Measurements from ENCODE around the gene FAM193B. TPM values are rescaled to one million over a fixed set of nuclear protein-coding genes. Genes with fewer than 3 reads are reported as not detected.

The FAM193B gene
- total and polyA plus RNA-seq, 4 donors: 49.0 to 139 (median 81.4) TPM

DNA sequence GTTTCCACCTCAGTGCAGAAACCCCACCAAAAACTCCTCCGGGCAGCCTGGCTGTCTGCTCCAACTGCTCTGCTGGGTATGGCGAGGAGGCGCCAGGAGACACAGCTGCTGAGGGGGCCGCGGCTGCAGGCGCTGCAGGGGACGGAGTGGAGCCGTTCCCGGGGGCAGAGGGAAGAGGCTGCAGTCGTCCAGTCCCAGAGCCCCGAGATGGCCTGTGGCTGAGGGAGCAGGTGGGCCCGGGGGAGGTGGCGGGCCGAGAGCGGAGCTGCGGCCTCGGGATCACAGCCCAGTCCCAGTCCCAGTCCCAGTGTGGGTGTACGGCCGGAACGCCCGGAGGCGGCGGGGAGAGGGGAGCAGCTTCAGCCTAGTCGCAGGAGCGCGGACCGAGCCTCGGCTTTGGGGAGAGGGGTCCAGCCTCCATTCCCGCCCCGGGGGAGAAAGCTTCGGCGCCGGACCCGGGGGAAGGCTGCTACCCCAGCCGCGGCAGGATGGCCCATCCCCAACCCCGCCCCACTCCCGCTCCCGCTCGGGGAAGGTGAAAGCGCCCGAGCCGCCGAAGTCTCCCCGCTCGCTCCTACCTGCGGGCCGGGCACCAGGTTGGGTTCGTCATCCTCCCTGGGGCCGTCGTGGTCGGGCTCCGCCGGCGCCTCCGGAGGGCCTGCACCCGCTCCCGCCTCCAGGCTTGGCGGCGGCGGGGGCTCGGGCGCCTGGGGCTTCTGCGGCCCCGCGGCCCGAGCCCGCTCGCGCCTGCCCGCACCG is 513 bp downstream of the FAM193B start:
- Histone ChIP-seq H3K36me3 (ENCODE audit: control insufficient read depth in 4 of 4, insufficient read depth in 4 of 4, low read length in 4 of 4) (peaks cover 0 to 22% (median 11%) of the 10 kb centered on the region in 4 donors), H3K27ac (ENCODE audit: low read depth in 1 of 2, low read length in 1 of 2) (peak overlapping the region; percentile 77 to 84), H3K27me3 (ENCODE audit: control insufficient read depth in 3 of 3, insufficient read depth in 3 of 3, low read length in 2 of 3) (no peaks in the 10 kb centered on the region), H3K4me3 (peak overlapping the region; percentile 94), H3K9ac (ENCODE audit: insufficient read depth in 1 of 2, low read length in 2 of 2) (peak overlapping the region; percentile 61 to 68), H3K9me3 (ENCODE audit: control insufficient read depth in 4 of 4, insufficient read depth in 3 of 4, low read length in 3 of 4) (no peaks in the 10 kb centered on the region), H3K4me1 (ENCODE audit: control insufficient read depth in 5 of 5, insufficient read depth in 5 of 5, low read length in 5 of 5) (peaks cover 5 to 19% (median 7%) of the 10 kb centered on the region in 5 donors)
- ATAC-seq (ENCODE audit: insufficient read depth, low FRiP score) (peak; percentile 24), DNase-seq (peak; percentile 38 to 46 (median 45))
- WGBS, 2 donors: 1% methylated on average over 34 to 72 of the region's 72 CpGs
- TF ChIP-seq, protein P1, sequence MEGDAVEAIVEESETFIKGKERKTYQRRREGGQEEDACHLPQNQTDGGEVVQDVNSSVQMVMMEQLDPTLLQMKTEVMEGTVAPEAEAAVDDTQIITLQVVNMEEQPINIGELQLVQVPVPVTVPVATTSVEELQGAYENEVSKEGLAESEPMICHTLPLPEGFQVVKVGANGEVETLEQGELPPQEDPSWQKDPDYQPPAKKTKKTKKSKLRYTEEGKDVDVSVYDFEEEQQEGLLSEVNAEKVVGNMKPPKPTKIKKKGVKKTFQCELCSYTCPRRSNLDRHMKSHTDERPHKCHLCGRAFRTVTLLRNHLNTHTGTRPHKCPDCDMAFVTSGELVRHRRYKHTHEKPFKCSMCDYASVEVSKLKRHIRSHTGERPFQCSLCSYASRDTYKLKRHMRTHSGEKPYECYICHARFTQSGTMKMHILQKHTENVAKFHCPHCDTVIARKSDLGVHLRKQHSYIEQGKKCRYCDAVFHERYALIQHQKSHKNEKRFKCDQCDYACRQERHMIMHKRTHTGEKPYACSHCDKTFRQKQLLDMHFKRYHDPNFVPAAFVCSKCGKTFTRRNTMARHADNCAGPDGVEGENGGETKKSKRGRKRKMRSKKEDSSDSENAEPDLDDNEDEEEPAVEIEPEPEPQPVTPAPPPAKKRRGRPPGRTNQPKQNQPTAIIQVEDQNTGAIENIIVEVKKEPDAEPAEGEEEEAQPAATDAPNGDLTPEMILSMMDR (IDR thresholded peaks at IDR 0.05; ENCODE audit: control extremely low read depth, extremely low read depth): no peak

DNA sequence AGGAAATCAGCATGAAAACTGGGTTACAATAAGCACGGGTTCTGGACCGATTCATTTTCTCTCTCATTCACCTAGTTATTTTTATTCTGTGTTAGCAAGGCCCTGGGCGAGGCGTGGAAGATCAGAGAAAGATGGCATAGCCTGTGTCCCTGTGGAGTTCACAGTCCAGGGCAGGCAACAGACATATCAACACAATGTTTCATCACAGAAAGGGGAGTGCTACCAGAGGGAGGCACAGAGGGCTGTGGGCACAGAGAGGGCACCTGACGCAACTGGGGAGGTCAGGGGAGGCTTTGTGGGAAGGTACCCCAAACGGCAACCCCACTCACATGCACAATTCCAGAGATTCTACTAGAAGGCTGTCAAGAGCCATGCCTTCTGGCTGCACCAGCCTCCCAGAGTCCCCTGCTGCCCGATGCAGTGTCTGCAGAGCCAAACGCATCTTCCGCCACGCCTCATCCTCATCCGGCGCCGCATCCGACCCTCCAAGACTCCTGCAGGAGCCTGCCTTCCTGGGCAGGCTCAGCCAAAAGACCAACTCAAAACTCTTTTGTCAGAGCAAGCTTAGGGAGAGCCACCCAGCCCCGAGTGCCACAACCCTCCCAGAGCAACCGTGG is 1.4 kb downstream of the FAM193B start:
- TF ChIP-seq, protein P1 (IDR thresholded peaks at IDR 0.05; ENCODE audit: control extremely low read depth, extremely low read depth): no peak
- peak overlapping the region; percentile 94 for H3K4me3 ChIP-seq
- DNase-seq (no peak), ATAC-seq (ENCODE audit: insufficient read depth, low FRiP score) (no peak)
- peak overlapping the region in 1 of 2 donors; percentile 72 for H3K27ac ChIP-seq (ENCODE audit: low read depth in 1 of 2, low read length in 1 of 2)
- H3K36me3 ChIP-seq (ENCODE audit: control insufficient read depth in 4 of 4, insufficient read depth in 4 of 4, low read length in 4 of 4): peaks cover 0 to 22% (median 11%) of the 10 kb centered on the region in 4 donors
- no peaks in the 10 kb centered on the region for H3K9me3 ChIP-seq (ENCODE audit: control insufficient read depth in 4 of 4, insufficient read depth in 3 of 4, low read length in 3 of 4)
- no peaks in the 10 kb centered on the region for H3K27me3 ChIP-seq (ENCODE audit: control insufficient read depth in 3 of 3, insufficient read depth in 3 of 3, low read length in 2 of 3)
- H3K4me1 ChIP-seq (ENCODE audit: control insufficient read depth in 5 of 5, insufficient read depth in 5 of 5, low read length in 5 of 5): peaks cover 6 to 19% (median 9%) of the 10 kb centered on the region in 5 donors
- WGBS, 2 donors: 53 to 68% methylated on average over 16 of the region's 16 CpGs
- peak overlapping the region; percentile 61 to 68 for H3K9ac ChIP-seq (ENCODE audit: insufficient read depth in 1 of 2, low read length in 2 of 2)

DNA sequence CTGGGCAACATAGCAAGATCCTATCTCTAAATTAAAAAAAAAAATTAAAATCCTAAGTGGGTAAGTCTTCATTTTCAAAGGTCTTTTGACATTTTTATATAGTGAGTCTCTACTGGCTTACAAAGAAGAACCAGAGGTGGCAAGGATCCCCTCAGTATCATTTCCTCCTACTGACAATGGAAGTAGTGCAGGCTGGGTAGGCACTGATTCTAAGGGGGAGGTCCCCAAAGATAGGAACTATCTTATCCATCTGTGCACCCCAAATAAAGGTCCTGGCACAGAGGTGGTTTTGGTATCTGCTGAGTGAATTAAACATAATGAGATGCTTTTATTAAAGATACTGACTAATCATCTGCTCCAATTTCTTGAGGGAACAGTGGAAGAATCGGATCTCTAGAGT is 4.2 kb downstream of the FAM193B start:
- DNase-seq (no peak), ATAC-seq (ENCODE audit: insufficient read depth, low FRiP score) (no peak)
- Histone ChIP-seq H3K9me3 (ENCODE audit: control insufficient read depth in 4 of 4, insufficient read depth in 3 of 4, low read length in 3 of 4) (no peaks in the 10 kb centered on the region), H3K4me3 (no peak overlapping the region), H3K9ac (ENCODE audit: insufficient read depth in 1 of 2, low read length in 2 of 2) (no peak overlapping the region), H3K27me3 (ENCODE audit: control insufficient read depth in 3 of 3, insufficient read depth in 3 of 3, low read length in 2 of 3) (no peaks in the 10 kb centered on the region), H3K4me1 (ENCODE audit: control insufficient read depth in 5 of 5, insufficient read depth in 5 of 5, low read length in 5 of 5) (peaks cover 13 to 30% (median 21%) of the 10 kb centered on the region in 5 donors), H3K36me3 (ENCODE audit: control insufficient read depth in 4 of 4, insufficient read depth in 4 of 4, low read length in 4 of 4) (peaks cover 0 to 22% (median 11%) of the 10 kb centered on the region in 4 donors), H3K27ac (ENCODE audit: low read depth in 1 of 2, low read length in 1 of 2) (no peak overlapping the region)
- WGBS, 2 donors: 93 to 100% methylated on average over 1 of the region's 1 CpG
- TF ChIP-seq, protein P1 (IDR thresholded peaks at IDR 0.05; ENCODE audit: control extremely low read depth, extremely low read depth): no peak

Measured in lung (tissue), 12 donors.